HepG2 (cell line): ENCODE data around the gene SIK2.

Experiments used
- GLI4 ChIP-seq: sonication (generic); formaldehyde crosslinking; IDR thresholded peaks from 2 replicates; pipeline ENCODE4 v1.5.1; 2020; ENCODE audit warnings: missing genetic modification reagents, mild to moderate bottlenecking, moderate library complexity, borderline replicate concordance
- HCFC1 ChIP-seq: fragments of 150-350 bp; IDR thresholded peaks from 2 replicates; pipeline ENCODE4 v1.6.1; 2014; ENCODE audit warnings: low read depth, low read length
- KAT8 ChIP-seq: IDR thresholded peaks from 2 replicates; pipeline ENCODE4 v1.6.1; 2016; ENCODE audit warnings: missing genetic modification reagents, missing compliant biosample characterization
- PATZ1 ChIP-seq: sonication (generic); formaldehyde crosslinking; IDR thresholded peaks from 2 replicates; pipeline ENCODE4 v1.4.0; 2020; ENCODE audit warnings: missing genetic modification reagents
- ZNF10 ChIP-seq: sonication (generic); formaldehyde crosslinking; IDR thresholded peaks from 2 replicates; pipeline ENCODE4 v1.4.0; 2020; ENCODE audit warnings: mild to moderate bottlenecking, low read depth, missing genetic modification reagents, borderline replicate concordance
- ZNF253 ChIP-seq: sonication (generic); formaldehyde crosslinking; IDR thresholded peaks from 2 replicates; pipeline ENCODE4 v1.8.0; 2022; ENCODE audit warnings: mild to moderate bottlenecking, missing genetic modification reagents, borderline replicate concordance
- ZNF777 ChIP-seq: sonication (generic); formaldehyde crosslinking; IDR thresholded peaks from 2 replicates; pipeline ENCODE4 v1.4.0; 2020; ENCODE audit warnings: missing genetic modification reagents
- TF ChIP-seq, protein P1 (sequence below): sonication (generic); formaldehyde crosslinking; IDR thresholded peaks from 2 replicates; pipeline ENCODE4 v1.5.0; 2020; ENCODE audit warnings: missing genetic modification reagents
- TF ChIP-seq, protein P2 (sequence below): IDR thresholded peaks from 2 replicates; pipeline ENCODE4 v1.6.1; 2012; ENCODE audit warnings: inconsistent platforms

- no peak for TF ChIP-seq GLI4 (CRISPR knock-in tag)
- no peak for TF ChIP-seq HCFC1
- TF ChIP-seq, protein P1, sequence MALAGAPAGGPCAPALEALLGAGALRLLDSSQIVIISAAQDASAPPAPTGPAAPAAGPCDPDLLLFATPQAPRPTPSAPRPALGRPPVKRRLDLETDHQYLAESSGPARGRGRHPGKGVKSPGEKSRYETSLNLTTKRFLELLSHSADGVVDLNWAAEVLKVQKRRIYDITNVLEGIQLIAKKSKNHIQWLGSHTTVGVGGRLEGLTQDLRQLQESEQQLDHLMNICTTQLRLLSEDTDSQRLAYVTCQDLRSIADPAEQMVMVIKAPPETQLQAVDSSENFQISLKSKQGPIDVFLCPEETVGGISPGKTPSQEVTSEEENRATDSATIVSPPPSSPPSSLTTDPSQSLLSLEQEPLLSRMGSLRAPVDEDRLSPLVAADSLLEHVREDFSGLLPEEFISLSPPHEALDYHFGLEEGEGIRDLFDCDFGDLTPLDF (CRISPR knock-in tag): no peak
- no peak for TF ChIP-seq ZNF253
- TF ChIP-seq, protein P2, sequence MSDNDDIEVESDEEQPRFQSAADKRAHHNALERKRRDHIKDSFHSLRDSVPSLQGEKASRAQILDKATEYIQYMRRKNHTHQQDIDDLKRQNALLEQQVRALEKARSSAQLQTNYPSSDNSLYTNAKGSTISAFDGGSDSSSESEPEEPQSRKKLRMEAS: no peak
- no peak for TF ChIP-seq ZNF10 (CRISPR knock-in tag)
- no peak for TF ChIP-seq KAT8
- TF ChIP-seq PATZ1 (CRISPR knock-in tag): no peak
- no peak for TF ChIP-seq ZNF777 (CRISPR knock-in tag)
These were observed 27.6 kb upstream of the SIK2 start for GRCh38 chr11:111574373-111575225.
